IPS-18c (cell line): Measurements from ENCODE around the gene ENDOV.

Experiments
- H3K4me3 ChIP-seq: 2 replicates; pipeline ENCODE4 v1.7.0; 2013; ENCODE audit warnings: low read depth, mild to moderate bottlenecking, low read length, moderate library complexity; ENCODE audit not compliant: insufficient read depth
- H3K9me3 ChIP-seq: one replicate; pipeline ENCODE4 v1.6.1; 2013; ENCODE audit warnings: mild to moderate bottlenecking, low read length, moderate library complexity; ENCODE audit not compliant: control insufficient read depth, insufficient read depth

The ENDOV gene

DNA sequence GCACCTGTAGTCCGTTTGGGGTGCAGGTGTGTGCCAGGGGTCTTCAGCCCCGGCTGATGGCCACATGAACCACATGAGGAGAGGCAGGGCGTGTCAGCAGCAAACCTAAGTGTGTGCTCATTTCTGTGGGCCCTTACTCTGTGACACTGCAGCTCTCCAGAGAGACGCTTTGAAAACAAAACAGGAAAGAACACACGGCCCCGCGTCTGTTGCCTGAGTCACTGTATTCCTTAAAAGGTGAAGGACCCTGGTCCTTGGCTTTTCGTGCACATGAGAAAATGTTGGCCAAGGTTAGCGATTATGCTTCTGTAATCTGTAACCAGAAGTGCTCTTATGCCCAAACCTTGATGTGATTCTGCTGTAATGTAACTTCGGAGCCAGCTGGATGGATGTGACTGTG lies 22.6 kb downstream of the ENDOV start:
- H3K4me3 ChIP-seq = no peak overlapping the region
- H3K9me3 ChIP-seq = no peaks in the 10 kb centered on the region

DNA sequence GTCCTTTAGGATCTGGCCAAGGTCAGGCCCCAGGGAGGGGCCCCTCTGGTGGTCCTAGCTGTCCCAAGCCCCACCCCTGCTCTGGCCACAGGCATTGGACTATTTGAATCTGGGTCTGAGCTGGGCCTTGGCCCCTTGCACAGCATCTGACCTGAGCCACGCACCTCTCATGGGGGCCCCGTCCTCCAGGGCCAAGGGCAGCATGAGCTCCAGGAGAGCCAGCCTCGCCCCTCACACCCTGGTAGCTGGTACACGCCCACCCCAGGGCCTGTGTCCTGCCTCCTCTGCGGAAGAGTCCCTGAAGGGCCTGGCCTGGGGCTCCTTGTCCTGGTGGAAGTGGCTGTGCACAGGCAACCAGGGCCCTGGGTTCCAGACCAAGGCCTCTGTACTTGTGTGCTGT lies 23.8 kb downstream of the ENDOV start:
- no peak overlapping the region for H3K4me3 ChIP-seq
- no peaks in the 10 kb centered on the region for H3K9me3 ChIP-seq

DNA sequence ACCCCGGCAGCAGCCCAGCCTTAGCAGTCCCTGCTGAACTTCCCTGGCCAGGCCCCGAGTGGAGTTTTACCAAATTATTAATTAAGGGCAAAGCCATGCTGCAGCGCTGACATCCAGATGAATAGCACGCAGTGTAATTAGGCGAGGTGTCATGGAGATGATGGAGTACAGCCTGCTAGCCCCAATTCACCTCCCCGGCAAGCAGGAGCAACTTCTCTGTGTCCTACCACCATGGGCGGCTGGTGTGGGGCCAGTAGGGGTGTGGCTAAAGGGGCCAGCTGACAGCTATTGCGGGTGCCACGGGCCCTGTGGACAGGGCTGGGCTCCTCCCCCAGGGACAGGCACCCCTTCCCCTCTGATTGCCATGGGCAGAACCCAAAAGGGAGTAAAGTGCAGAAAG lies 24.5 kb downstream of the ENDOV start:
- Histone ChIP-seq H3K9me3 (no peaks in the 10 kb centered on the region), H3K4me3 (no peak overlapping the region)

DNA sequence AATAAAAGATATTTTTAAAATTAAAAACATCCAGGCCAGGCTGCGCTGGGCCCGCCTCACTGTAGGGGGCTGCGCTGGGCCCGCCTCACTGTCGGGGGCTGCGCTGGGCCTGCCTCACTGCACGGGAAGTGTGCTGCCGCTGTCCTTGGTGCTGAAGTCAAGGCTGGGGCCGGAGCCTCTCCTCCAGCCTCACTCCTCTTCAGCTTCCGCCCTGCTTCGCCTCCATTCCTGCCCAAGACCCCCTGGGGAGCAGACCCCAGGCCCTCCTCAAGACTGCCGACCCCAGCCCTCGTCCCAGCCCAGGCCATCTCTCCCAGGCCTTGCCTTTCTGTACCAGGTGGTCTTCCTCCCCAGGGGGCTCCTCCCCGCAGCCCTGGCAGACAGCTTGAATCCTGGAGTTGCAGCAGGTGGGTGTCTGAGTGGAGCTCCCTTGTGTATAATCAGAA lies 26.2 kb downstream of the ENDOV start:
- Histone ChIP-seq H3K4me3 (no peak overlapping the region), H3K9me3 (no peaks in the 10 kb centered on the region)

DNA sequence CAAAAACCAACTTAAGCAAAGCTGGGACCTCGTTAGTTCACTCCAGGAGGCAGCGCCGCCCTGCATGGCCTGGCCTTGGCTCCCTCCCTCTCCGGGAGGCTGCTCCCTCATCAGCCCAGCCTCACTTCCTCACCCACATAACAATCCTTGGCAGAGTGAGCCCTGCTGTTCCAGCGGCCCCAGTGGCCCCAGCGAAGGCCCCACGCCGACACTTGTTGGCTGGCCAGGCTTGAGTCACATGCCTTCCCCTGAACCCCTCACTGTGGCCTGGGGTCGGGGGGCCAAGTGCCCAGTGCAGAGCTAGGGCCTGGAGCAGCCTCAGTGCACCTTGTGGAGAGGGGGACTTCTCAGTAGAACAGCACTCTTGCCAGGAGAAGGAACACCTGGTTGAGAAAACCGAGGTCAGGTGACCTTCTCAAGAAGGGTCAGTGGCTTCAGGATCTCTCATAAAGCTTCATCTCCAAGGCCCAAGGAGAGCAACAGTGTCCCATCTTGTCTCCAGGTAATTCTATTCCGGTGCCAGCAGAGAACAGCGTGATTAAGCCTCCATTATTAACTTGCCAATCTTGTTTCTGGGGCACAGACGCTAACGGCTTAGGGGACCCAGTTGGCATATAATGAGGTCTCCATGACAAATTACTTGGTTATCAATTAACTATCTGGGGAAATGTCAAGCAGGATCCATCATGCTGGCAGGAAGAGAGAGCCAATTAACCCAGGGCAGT lies 26.8 kb downstream of the ENDOV start:
- H3K9me3 ChIP-seq = no peaks in the 10 kb centered on the region
- no peak overlapping the region for H3K4me3 ChIP-seq

DNA sequence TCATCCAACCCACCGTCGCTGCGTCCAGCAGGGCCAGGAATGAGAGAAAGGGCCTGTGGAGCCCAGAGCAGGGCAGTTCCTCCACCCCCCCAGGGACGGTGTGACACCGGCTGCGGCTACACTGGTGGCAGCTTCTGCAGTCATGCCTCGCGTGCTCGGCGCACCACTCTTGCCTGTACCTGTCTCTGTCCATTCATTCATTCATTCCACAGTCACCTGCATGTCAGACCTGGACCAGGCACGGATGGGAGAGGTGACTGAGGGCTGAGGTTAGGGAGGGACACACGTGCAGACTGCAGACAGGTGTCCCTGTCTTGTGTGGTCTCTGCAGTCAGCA lies 27.3 kb downstream of the ENDOV start:
- Histone ChIP-seq H3K9me3 (no peaks in the 10 kb centered on the region), H3K4me3 (no peak overlapping the region)

DNA sequence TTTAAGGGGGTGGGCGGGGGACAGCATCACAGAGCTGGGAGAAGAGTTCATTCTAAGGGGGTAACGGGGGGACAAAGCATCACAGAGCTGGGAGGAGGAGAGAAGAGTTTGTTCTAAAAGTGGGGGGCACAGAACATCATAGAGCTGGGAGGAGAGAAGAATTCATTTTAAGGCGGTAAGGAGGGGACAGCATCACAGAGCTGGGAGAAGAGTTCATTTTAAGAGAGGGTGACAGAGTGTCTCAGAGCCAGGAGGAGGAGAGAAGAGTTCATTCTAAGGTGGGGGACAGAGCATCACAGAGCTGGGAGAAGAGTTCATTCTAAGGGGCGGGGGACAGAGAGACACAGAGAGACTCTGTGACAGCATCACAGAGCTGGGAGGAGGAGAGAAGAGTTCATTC lies 27.8 kb downstream of the ENDOV start:
- no peak overlapping the region for H3K4me3 ChIP-seq
- H3K9me3 ChIP-seq = no peaks in the 10 kb centered on the region

DNA sequence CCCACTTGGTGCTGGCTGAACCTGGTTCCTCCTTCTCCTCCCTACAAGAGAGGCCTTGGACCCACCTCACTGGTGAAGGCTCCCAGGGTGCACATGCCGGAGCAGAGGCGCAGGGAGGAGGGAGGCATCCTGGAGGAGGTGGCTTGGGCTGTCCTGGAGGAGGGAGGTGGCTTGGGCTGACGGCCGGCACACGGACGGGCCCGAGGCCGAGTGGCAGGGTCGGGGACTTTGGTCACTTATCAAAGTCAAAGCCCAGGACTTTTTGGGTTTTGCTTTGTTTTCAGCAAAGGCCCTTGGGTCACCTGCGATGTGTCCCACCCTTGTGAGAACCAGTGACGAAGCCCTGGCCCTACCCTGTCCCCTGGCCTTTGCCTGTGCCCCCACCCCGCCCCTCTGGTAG lies 28.5 kb downstream of the ENDOV start:
- Histone ChIP-seq H3K4me3 (no peak overlapping the region; the same call in 1 of the 2 replicates), H3K9me3 (no peaks in the 10 kb centered on the region)

DNA sequence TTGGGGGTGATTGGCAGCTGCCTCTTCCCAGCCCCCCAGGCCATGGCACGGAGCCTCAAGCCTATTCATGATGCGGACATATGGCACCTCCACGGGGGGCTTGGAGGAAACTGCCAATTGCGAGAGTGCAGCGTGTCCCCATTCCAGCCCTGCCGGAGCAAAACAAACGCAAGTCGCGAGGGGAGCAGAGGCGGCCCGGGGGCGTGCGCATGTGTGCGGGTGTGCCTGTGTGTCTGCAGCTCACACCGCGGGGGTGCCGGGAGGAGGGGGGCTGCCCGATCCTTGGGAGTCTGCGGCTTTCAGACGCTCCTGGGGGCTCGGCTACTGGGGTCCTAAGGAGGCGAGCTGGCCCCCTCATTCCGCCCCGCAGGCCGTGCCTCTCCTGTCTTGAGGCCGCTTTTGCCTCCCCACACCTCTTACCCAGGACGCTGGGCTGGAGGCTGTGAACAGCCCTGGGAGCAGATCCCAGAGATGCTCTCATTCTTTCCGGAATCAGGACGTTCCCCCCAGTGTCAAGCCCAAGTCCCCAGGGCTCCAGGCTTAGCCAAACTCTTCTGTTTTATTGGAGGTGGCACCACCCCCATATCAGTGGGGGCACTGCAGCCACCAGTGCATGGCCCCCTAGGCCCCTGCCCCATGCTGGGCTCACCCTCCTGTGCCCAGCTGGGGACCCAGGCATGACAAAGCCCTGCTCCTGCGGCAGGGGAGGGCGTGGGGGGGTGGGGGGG lies 29.1 kb downstream of the ENDOV start:
- H3K9me3 ChIP-seq = no peaks in the 10 kb centered on the region
- peak overlapping the region; percentile 20; the same call in 1 of the 2 replicates for H3K4me3 ChIP-seq

DNA sequence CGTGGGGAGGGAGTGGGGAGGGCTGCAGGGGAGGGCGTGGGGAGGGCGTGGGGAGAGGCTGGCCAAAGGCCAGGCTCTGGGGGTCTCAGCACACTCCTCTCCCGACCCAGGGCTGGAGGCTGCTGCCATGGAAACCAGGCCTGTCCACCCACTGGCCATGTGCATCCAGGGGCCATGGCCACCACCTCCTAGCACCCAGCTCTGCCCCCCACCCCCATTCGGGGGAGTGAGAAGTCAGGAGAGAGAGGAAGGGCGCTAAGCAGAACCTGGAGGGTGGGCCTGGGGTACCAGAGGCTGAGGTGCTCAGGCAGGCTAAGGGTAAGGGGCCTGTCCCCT lies 29.6 kb downstream of the ENDOV start:
- Histone ChIP-seq H3K9me3 (no peaks in the 10 kb centered on the region), H3K4me3 (no peak overlapping the region)

DNA sequence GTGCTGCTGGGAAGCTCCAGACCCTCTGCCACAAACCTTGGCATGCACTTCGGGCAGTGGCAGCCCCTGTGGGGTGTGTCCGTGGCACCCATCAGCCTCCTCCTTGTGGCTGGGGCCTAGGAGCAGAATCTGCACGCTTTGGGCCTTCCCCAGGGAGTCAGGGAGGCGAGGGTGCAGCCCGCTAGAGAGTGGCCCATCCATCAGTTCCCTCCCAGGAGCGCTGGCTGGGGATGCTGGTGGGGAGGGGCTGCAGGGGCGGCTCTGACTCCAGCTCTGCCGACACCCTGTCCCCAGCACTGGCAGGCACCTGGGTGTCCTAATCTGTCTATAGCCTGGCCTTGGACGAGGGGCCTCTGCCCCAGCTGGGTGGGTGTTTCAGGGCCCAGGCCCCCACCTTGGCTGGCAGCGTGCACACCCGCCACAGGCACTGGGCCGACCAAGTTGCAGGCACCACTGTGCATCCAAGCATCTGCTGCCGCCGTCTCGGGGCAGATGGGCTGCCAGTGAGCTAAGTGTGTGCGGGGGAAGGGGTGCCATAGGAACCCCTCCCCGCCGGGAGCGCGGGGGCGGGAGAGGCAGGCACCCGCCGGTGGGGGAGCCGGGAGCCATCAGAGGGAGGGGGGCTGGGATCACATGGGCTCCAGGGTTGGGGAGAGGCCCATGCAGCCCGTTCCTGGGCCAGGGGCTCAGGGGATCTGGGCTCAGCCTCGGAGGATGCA lies 30.2 kb downstream of the ENDOV start:
- no peaks in the 10 kb centered on the region for H3K9me3 ChIP-seq

DNA sequence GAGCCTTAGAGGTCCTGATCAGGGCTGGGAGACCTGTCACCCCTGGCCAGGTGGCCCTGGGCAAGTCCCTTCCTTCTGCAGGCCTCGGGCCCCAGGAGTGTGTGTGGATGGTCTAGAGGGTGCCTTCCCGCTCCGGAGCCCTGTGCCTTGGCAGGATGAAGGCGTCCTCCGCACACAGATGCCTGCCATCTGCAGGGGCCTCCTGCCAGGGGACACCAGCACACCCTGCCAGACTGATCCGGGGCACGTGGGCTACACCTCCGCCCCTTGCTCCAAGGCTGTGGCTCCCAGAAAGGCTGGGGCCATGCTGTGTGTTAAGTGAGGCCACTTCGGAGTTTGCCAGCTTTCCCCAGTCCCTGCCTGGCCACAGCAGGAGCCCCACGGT lies 30.8 kb downstream of the ENDOV start:
- H3K4me3 ChIP-seq = no peak overlapping the region
- H3K9me3 ChIP-seq = no peaks in the 10 kb centered on the region

More for the DNA sequence above, 30.2 kb downstream of the ENDOV start:
- no peak overlapping the region; the same call in 1 of the 2 replicates for H3K4me3 ChIP-seq

DNA sequence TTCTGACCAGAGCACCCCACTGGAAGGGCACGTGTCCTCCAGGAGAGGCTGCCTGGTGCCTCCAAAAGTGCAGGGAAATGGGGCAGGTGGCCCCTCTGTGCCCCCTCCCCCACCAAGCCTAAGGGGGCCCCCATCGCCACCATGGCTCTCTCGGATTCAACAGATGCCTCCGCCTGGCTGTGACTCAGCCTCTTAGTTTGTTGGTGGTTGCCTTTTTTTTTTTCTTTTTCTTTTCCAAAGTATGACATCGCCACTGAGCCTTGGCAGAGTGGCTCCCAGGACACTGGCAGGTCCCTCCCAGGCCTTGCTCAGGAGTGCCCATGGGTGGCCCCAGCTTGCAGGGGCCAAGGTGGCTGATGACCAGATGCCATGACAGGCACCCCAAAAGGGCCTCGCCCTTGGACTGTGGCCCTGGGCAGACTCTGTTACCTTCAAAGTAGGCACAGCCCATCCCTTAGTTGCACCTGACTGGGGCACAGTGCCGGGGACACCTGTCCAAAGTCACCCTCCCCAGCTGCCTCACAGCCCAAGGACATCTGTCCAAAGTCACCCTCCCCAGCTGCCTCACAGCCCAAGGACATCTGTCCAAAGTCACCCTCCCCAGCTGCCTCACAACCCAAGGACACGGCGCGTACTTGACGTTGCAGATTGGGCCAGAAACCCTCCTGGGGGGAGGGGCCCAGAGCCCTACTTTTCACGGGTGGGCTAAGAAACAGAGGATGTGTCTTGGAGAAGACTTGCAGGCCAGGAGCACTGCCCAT lies 31.9 kb downstream of the ENDOV start:
- Histone ChIP-seq H3K4me3 (no peak overlapping the region), H3K9me3 (no peaks in the 10 kb centered on the region)

DNA sequence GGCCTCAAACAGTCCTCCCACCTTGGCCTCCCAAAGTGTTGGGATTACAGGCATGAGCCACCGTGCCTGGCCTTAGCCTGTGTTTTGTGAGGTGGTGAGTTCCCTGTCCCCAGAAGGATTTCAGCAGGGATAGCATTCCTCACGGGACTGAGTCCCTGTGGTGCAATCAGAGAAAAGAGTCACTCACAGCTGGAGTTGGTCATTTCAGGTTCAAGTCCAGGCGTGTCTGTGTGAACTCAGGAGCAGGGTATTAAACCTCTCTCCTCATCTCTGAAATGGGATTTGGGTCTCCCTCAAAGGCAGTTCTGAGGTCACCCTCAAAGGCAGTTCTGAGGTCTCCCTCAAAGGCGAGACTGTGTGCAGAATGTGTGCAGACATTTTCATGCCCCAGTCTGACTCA lies 32.8 kb downstream of the ENDOV start:
- H3K9me3 ChIP-seq = no peaks in the 10 kb centered on the region
- no peak overlapping the region for H3K4me3 ChIP-seq

DNA sequence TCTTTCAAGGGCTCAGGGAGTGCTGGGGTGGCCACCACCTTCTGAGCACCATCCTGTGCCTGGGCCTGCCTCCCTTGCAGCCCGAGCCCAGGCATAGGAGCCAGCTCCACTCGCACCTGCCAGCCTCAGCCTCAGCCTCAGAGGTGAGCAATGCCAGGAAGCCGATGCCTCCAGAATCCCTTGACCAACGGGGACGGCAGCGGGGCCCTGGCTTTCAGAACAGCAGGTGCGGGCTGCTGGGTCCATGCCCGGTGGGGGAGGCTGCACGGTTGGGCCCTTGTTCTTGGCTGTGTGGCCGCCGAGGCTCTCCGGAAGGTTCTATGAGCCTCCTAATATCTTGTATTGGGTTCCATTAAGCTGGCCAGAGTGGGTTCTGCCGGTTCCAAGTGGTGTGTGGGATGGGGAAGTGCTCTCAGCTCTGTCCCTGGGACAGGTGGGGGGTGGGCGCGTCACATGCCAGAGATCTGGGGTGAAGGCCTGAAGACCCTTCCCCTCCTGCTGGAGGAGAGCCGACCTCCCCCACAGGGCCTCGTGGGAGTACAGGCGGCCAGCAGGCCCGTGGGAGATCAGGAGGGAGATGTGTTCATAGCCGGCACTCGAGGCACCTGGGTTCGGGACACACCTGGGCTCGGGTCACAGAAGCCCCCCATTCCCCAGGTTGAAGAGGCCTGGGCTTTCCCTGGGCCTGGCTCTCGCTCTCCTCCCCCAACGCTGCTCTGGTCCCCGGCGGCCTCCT lies 34.4 kb downstream of the ENDOV start:
- H3K4me3 ChIP-seq = no peak overlapping the region

DNA sequence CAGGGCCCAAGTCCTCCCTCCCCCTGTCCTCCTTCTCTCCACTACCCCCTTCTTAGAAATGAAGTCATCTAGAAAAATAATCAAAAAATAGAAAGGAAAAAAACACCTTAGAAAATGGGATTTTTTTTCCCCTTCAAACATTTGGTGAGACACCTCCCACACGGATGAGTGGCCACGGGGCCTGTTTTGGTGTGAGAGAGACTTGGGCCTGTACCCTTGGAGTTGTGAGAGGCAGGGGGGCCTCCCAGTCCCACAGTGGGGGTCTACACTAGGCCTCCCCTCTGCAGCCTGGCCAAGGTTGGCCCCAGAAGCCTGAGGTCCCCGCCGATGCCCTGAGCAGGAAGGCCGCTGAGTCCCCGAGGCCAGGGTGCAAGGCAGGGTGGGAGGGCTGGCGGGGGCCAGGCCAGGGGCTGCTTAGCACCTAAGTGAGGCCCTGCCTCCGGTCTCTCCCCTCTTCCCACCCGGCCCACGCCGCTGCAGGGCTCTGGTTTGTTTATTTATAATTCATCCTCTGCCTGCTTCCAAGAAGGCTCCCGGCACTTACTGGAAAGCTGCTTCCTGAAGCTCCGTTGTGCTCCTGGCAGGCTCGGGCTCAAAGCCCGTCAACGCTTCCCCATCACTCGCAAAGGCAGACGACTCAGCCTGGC lies 35.1 kb downstream of the ENDOV start:
- Histone ChIP-seq H3K9me3 (no peaks in the 10 kb centered on the region), H3K4me3 (no peak overlapping the region)

More for the DNA sequence above, 34.4 kb downstream of the ENDOV start:
- H3K9me3 ChIP-seq = no peaks in the 10 kb centered on the region
